ENCODE results near the gene MCTP1. TPM values are rescaled to one million over a fixed set of nuclear protein-coding genes. Genes with fewer than 3 reads are reported as not detected.
"Not testable (repeated sequence)": the region's sequence is repeated elsewhere in the genome, so short reads cannot be mapped to it uniquely, and the experiment has no call there.

The MCTP1 gene
- polyA plus RNA-seq, 2 donors: 0.91 to 0.92 TPM

DNA sequence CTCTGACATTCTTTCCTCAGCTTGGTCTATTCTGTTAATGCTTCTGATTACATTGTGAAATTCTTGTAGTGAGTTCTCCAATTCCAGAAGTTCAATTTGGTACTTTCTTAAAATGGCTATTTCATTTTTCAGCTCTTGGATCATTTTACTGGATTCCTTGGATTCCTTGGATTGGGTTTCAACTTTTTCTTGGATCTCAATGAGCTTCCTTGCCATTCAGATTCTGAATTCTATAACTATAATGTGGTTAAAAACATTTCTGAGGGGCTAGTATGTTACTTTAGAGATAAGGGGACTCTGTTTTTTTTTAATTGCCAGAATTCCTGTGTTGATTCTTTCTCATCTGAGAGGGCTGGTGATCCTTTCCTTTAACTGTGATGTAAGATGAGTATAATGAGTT is 136.4 kb downstream of the MCTP1 start:
- Histone ChIP-seq H3K9me3 (ENCODE audit: control insufficient read depth in 2 of 2, insufficient read depth in 1 of 2, low read depth in 1 of 2, low read length in 1 of 2) (peaks cover 5% of the 10 kb centered on the region in 2 donors), H3K4me3 (ENCODE audit: low read depth in 1 of 2, low read length in 2 of 2) (no peak overlapping the region), H3K27me3 (ENCODE audit: control insufficient read depth in 1 of 2, insufficient read depth in 2 of 2, low read length in 2 of 2) (no peaks in the 10 kb centered on the region), H3K4me1 (ENCODE audit: control insufficient read depth in 2 of 2, insufficient read depth in 2 of 2, low read length in 1 of 2) (no peaks in the 10 kb centered on the region), H3K36me3 (ENCODE audit: control insufficient read depth in 2 of 2, insufficient read depth in 2 of 2, low read length in 1 of 2) (no peaks in the 10 kb centered on the region), H3K27ac (ENCODE audit: low read depth in 2 of 2, low read length in 1 of 2) (no peak overlapping the region)

DNA sequence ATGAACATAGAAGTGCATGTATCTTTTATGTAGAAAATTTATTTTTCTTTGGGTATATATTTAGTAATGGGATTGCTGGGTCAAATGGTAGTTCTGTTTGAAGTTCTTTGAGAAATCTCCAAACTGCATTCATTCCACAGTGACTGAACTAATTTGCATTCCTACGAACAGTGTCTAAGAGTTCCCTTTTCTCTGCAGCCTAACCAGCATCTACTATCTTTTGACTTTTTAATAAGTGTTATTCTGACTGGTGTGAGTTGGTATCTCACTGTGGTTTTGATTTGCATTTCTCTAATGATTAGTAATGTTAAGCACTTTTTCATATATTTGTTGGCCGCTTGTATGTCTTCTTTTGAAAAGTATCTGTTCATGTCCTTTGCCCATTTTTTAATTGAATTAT is 141.0 kb downstream of the MCTP1 start:
- H3K4me3 ChIP-seq (ENCODE audit: low read depth in 1 of 2, low read length in 2 of 2); H3K27ac ChIP-seq (ENCODE audit: low read depth in 2 of 2, low read length in 1 of 2); H3K36me3 ChIP-seq (ENCODE audit: control insufficient read depth in 2 of 2, insufficient read depth in 2 of 2, low read length in 1 of 2); H3K9me3 ChIP-seq (ENCODE audit: control insufficient read depth in 2 of 2, insufficient read depth in 1 of 2, low read depth in 1 of 2, low read length in 1 of 2); H3K4me1 ChIP-seq (ENCODE audit: control insufficient read depth in 2 of 2, insufficient read depth in 2 of 2, low read length in 1 of 2); H3K27me3 ChIP-seq (ENCODE audit: control insufficient read depth in 1 of 2, insufficient read depth in 2 of 2, low read length in 2 of 2): not testable (repeated sequence)
- 86% methylated on average over 2 of the region's 2 CpGs for WGBS, 2 donors

DNA sequence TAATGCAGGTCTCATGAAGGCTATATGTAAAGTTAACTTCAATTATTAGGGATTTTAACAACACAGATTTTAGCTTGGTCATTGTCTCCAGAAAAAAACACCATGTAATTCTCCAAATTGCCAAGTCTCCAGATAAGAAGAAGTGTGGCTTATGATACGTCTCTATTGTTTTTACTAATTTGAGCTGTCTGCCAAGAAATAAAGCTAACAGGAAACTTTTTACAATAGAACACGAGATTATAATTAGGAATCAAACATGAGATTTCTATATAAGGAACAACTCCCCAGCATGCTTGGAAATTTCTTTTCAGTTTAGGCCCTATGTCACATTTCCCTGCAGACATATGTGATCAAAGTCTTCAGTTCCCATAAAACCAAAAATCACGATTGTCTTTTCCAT is 142.7 kb downstream of the MCTP1 start:
- Histone ChIP-seq H3K36me3 (ENCODE audit: control insufficient read depth in 2 of 2, insufficient read depth in 2 of 2, low read length in 1 of 2) (no peaks in the 10 kb centered on the region), H3K4me3 (ENCODE audit: low read depth in 1 of 2, low read length in 2 of 2) (no peak overlapping the region), H3K4me1 (ENCODE audit: control insufficient read depth in 2 of 2, insufficient read depth in 2 of 2, low read length in 1 of 2) (no peaks in the 10 kb centered on the region), H3K27ac (ENCODE audit: low read depth in 2 of 2, low read length in 1 of 2) (no peak overlapping the region), H3K27me3 (ENCODE audit: control insufficient read depth in 1 of 2, insufficient read depth in 2 of 2, low read length in 2 of 2) (no peaks in the 10 kb centered on the region), H3K9me3 (ENCODE audit: control insufficient read depth in 2 of 2, insufficient read depth in 1 of 2, low read depth in 1 of 2, low read length in 1 of 2) (no peaks in the 10 kb centered on the region)
- 53 to 64% methylated on average over 3 of the region's 3 CpGs for WGBS, 2 donors

DNA sequence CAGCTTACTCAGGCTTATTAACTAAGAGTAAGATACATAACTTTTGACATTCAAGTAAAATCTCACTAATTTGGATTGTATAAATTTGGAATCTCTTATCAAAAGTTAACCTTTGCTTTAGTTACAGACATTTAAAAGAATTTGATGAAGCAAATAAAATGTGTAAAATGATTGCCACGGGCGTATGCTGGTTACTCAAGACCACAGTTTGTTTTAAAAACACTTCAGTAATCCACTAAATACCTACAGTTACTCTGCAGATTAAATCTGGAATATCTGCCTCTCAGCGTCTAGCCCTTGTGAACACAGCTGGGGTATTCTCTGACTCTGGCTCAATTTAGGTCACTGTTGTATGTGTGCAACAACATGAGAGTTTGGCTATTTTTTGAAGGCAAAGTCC is 143.8 kb downstream of the MCTP1 start:
- H3K27ac ChIP-seq (ENCODE audit: low read depth in 2 of 2, low read length in 1 of 2): no peak overlapping the region
- H3K27me3 ChIP-seq (ENCODE audit: control insufficient read depth in 1 of 2, insufficient read depth in 2 of 2, low read length in 2 of 2): no peaks in the 10 kb centered on the region
- H3K4me3 ChIP-seq (ENCODE audit: low read depth in 1 of 2, low read length in 2 of 2): no peak overlapping the region
- no peaks in the 10 kb centered on the region for H3K9me3 ChIP-seq (ENCODE audit: control insufficient read depth in 2 of 2, insufficient read depth in 1 of 2, low read depth in 1 of 2, low read length in 1 of 2)
- WGBS, 2 donors: 55 to 69% methylated on average over 3 of the region's 3 CpGs
- no peaks in the 10 kb centered on the region for H3K36me3 ChIP-seq (ENCODE audit: control insufficient read depth in 2 of 2, insufficient read depth in 2 of 2, low read length in 1 of 2)
- H3K4me1 ChIP-seq (ENCODE audit: control insufficient read depth in 2 of 2, insufficient read depth in 2 of 2, low read length in 1 of 2): no peaks in the 10 kb centered on the region

DNA sequence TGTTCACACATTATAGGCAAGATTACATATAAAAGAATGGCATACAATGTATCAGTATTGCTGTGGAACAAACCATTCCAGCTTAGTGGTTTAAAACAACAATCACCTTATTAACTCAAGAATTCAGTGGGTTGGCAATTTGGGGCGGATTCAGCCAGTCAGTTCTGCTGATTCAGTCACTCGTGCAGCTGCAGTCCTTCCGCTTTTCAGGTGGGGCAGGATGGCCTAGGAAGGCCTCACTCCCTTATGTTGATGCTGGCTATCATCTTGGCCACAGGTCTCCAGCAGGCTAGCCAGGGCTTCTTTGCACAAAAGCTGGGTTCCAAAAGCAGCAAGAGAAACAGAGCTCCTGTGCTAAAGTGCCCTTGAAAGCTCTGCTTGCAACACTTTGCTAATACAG is 150.6 kb downstream of the MCTP1 start:
- WGBS, 2 donors: 76 to 79% methylated on average over 3 of the region's 3 CpGs
- Histone ChIP-seq H3K4me1 (ENCODE audit: control insufficient read depth in 2 of 2, insufficient read depth in 2 of 2, low read length in 1 of 2) (no peaks in the 10 kb centered on the region), H3K27me3 (ENCODE audit: control insufficient read depth in 1 of 2, insufficient read depth in 2 of 2, low read length in 2 of 2) (no peaks in the 10 kb centered on the region), H3K4me3 (ENCODE audit: low read depth in 1 of 2, low read length in 2 of 2) (no peak overlapping the region), H3K36me3 (ENCODE audit: control insufficient read depth in 2 of 2, insufficient read depth in 2 of 2, low read length in 1 of 2) (no peaks in the 10 kb centered on the region), H3K9me3 (ENCODE audit: control insufficient read depth in 2 of 2, insufficient read depth in 1 of 2, low read depth in 1 of 2, low read length in 1 of 2) (peaks cover 0 to 2% of the 10 kb centered on the region in 2 donors), H3K27ac (ENCODE audit: low read depth in 2 of 2, low read length in 1 of 2) (no peak overlapping the region)

DNA sequence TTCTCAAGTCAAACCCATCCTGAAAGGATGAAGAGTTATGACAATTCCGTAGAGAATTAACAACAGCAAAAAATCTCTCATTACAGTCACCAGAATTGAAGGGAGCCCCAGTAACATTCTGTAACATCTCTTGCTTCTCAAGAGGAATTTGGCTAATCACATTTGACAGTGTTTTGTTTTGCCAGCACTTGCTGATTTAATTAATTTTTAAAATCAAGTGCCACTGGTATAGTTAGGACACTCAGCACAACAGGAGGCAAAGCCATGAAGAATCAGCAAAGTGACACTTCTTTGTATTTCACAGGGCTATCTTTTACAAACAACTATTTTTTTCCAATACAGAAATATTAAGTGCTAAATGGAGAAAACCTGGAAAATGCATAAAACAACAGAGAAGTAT is 152.8 kb downstream of the MCTP1 start:
- Histone ChIP-seq H3K4me1 (ENCODE audit: control insufficient read depth in 2 of 2, insufficient read depth in 2 of 2, low read length in 1 of 2) (no peaks in the 10 kb centered on the region), H3K9me3 (ENCODE audit: control insufficient read depth in 2 of 2, insufficient read depth in 1 of 2, low read depth in 1 of 2, low read length in 1 of 2) (peaks cover 0 to 4% of the 10 kb centered on the region in 2 donors), H3K36me3 (ENCODE audit: control insufficient read depth in 2 of 2, insufficient read depth in 2 of 2, low read length in 1 of 2) (no peaks in the 10 kb centered on the region), H3K27me3 (ENCODE audit: control insufficient read depth in 1 of 2, insufficient read depth in 2 of 2, low read length in 2 of 2) (no peaks in the 10 kb centered on the region), H3K27ac (ENCODE audit: low read depth in 2 of 2, low read length in 1 of 2) (no peak overlapping the region), H3K4me3 (ENCODE audit: low read depth in 1 of 2, low read length in 2 of 2) (no peak overlapping the region)
- 70 to 80% methylated on average over 1 of the region's 1 CpG for WGBS, 2 donors

DNA sequence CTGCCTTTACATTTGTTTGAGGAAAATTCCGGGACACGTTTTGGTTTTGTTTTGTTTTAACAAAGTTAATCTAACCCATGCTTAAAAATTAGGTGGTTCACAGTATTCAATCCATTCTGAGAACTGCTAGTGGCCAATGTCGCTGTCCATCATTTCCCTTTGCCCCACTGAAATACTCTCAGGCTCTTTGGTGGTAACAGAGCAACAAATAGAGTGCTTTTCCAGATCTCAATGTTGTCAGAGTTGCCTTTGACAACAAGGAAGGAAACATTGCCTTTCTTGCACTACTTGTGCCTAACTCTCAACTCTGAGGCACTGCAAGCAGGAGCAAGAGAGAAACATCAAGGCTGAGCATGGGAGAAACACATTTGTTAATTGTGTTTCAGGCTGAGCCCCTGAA is 154.0 kb downstream of the MCTP1 start:
- peaks cover 0 to 4% of the 10 kb centered on the region in 2 donors for H3K9me3 ChIP-seq (ENCODE audit: control insufficient read depth in 2 of 2, insufficient read depth in 1 of 2, low read depth in 1 of 2, low read length in 1 of 2)
- H3K27me3 ChIP-seq (ENCODE audit: control insufficient read depth in 1 of 2, insufficient read depth in 2 of 2, low read length in 2 of 2): no peaks in the 10 kb centered on the region
- H3K4me3 ChIP-seq (ENCODE audit: low read depth in 1 of 2, low read length in 2 of 2): no peak overlapping the region
- WGBS, 2 donors: 70 to 76% methylated on average over 3 of the region's 3 CpGs
- no peaks in the 10 kb centered on the region for H3K36me3 ChIP-seq (ENCODE audit: control insufficient read depth in 2 of 2, insufficient read depth in 2 of 2, low read length in 1 of 2)
- no peak overlapping the region for H3K27ac ChIP-seq (ENCODE audit: low read depth in 2 of 2, low read length in 1 of 2)
- no peaks in the 10 kb centered on the region for H3K4me1 ChIP-seq (ENCODE audit: control insufficient read depth in 2 of 2, insufficient read depth in 2 of 2, low read length in 1 of 2)

DNA sequence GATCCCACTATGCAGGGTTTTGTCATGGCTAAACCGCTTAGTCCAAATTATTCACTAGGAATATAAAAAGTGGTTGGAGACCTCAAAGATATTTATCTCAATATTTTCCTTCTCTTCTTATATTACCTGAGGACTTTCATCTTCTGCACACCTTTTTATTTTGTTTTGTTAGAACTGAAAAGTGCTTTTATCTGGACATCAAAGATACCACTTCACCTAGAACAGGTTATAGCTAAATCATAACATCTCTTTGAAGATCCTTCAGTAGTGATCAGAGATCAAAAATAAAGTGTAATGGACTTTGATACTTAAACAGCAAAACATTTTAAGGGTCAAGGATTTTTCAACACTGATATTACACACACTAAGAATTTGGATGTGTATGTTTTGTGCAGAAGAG is 160.2 kb downstream of the MCTP1 start:
- no peaks in the 10 kb centered on the region for H3K4me1 ChIP-seq (ENCODE audit: control insufficient read depth in 2 of 2, insufficient read depth in 2 of 2, low read length in 1 of 2)
- H3K27ac ChIP-seq (ENCODE audit: low read depth in 2 of 2, low read length in 1 of 2): no peak overlapping the region
- no peak overlapping the region for H3K4me3 ChIP-seq (ENCODE audit: low read depth in 1 of 2, low read length in 2 of 2)
- peaks cover 0 to 3% of the 10 kb centered on the region in 2 donors for H3K9me3 ChIP-seq (ENCODE audit: control insufficient read depth in 2 of 2, insufficient read depth in 1 of 2, low read depth in 1 of 2, low read length in 1 of 2)
- 94 to 97% methylated on average over 1 of the region's 1 CpG for WGBS, 2 donors
- no peaks in the 10 kb centered on the region for H3K36me3 ChIP-seq (ENCODE audit: control insufficient read depth in 2 of 2, insufficient read depth in 2 of 2, low read length in 1 of 2)
- no peaks in the 10 kb centered on the region for H3K27me3 ChIP-seq (ENCODE audit: control insufficient read depth in 1 of 2, insufficient read depth in 2 of 2, low read length in 2 of 2)

DNA sequence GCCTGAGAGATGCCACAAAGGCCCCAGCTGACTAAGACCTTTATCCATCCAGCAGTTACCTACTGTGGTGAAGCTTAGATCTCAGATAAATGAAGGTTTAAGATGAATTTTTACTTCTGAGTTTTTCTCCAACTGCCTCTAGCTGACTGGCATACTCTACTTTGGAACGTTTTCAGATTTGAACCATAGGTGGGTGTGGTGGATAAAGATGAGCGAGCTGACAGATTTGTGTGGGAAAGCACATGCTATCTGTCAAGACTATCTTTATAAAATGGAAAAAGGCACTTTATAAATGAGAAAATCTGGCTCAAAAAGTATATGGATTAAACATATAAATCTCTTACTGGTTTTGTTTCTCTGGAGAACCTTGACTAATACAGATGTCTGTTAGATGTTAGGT is 160.8 kb downstream of the MCTP1 start:
- Histone ChIP-seq H3K27ac (ENCODE audit: low read depth in 2 of 2, low read length in 1 of 2) (no peak overlapping the region), H3K36me3 (ENCODE audit: control insufficient read depth in 2 of 2, insufficient read depth in 2 of 2, low read length in 1 of 2) (no peaks in the 10 kb centered on the region), H3K4me1 (ENCODE audit: control insufficient read depth in 2 of 2, insufficient read depth in 2 of 2, low read length in 1 of 2) (no peaks in the 10 kb centered on the region), H3K4me3 (ENCODE audit: low read depth in 1 of 2, low read length in 2 of 2) (no peak overlapping the region), H3K27me3 (ENCODE audit: control insufficient read depth in 1 of 2, insufficient read depth in 2 of 2, low read length in 2 of 2) (no peaks in the 10 kb centered on the region), H3K9me3 (ENCODE audit: control insufficient read depth in 2 of 2, insufficient read depth in 1 of 2, low read depth in 1 of 2, low read length in 1 of 2) (peaks cover 0 to 3% of the 10 kb centered on the region in 2 donors)
- WGBS, 2 donors: 64 to 72% methylated on average over 2 of the region's 2 CpGs

DNA sequence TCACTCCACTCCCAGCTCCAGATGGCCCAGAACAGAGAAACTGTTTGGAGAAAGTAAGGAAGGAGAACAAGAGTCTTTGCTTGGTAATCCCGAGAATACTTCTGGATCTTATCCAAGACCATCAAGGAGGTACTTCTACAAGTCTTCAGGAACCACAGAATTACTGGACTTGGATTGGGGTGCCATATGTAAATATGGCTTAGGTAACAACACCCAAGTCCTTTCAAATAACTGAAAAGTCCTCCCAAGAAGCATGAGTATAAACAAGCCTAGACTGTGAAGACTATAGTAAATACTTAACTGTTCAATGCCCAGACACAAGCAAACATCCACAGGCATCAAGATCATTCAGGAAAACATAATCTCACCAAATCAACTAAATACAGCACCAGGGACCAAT is 170.0 kb downstream of the MCTP1 start:
- Histone ChIP-seq H3K4me3 (ENCODE audit: low read depth in 1 of 2, low read length in 2 of 2) (no peak overlapping the region), H3K27ac (ENCODE audit: low read depth in 2 of 2, low read length in 1 of 2) (no peak overlapping the region), H3K4me1 (ENCODE audit: control insufficient read depth in 2 of 2, insufficient read depth in 2 of 2, low read length in 1 of 2) (no peaks in the 10 kb centered on the region), H3K9me3 (ENCODE audit: control insufficient read depth in 2 of 2, insufficient read depth in 1 of 2, low read depth in 1 of 2, low read length in 1 of 2) (no peaks in the 10 kb centered on the region), H3K36me3 (ENCODE audit: control insufficient read depth in 2 of 2, insufficient read depth in 2 of 2, low read length in 1 of 2) (no peaks in the 10 kb centered on the region), H3K27me3 (ENCODE audit: control insufficient read depth in 1 of 2, insufficient read depth in 2 of 2, low read length in 2 of 2) (no peaks in the 10 kb centered on the region)
- 71 to 81% methylated on average over 1 of the region's 1 CpG for WGBS, 2 donors
